ENCODE measurements around the gene BHLHE23.

DNA sequence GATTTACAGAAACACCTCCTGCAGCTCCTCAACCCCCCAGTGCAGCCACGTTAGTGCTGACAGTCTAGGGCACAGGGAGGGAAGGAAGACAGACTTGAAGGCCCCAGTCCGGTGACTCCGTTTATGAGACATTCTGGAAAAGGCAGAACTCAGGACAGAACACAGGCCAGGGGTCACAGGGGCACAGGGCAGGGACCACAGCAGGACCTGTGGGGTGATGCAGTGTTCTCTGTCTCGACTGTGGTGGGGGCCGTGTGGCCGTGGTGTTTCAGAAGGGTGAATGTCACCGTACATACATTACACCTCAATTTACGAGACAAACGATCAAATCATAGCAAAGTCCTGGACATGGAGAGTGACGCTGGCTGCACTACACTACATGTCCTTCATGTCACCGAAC is 11.3 kb downstream of the BHLHE23 start:
- TF ChIP-seq POLR2A (IDR thresholded peaks at IDR 0.05; ENCODE audit: low read depth, low read length) (no peak), POLR2AphosphoS5 (IDR thresholded peaks at IDR 0.05; ENCODE audit: low read depth, low read length) (no peak), TAF1 (IDR thresholded peaks at IDR 0.05; ENCODE audit: low read depth, low read length) (no peak)
